ENCODE results near the gene RABL6.
"Not testable (repeated sequence)": the region's sequence is repeated elsewhere in the genome, so short reads cannot be mapped to it uniquely, and the experiment has no call there.

Gene RABL6

DNA sequence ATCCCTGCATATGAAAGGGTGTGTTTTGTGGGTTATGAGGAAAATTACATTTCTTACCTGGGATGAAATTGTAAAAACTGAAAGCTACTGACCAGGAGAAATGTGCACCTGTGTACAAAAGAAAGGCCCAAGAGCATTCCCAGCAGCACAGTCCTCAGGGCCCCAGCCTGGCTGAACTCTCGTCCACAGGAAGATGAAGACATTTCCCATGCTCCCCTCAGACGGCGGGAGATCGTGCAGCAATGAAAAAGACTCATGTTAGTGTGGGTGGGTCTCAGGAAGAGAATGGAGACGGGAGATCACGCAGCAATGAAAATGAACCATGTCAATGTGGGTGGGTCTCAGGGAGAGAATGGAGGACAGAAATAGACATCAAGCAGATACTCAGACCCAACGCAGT, 30.8 kb upstream of the RABL6 start:
- 90% methylated on average over 7 of the region's 7 CpGs for WGBS, 2 experiments

DNA sequence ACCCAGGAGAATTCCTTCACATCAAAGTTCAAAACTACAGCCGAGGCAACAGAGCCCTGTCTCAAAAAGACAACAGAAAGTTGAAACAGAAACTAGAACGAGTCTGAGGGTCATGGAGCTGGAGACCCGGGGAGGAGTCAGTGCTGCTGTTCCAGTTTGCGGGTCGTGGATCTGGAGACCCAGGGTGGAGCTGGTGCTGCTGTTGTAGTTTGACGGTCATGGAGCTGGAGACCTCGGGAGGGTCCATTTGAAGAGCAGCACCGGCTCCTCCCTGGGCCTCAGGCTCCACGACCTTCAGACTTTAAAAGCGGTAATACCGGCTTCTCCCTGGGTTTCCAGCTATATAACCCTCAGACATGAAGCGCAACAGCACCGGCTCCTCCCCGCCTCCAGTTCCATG, 30.4 kb upstream of the RABL6 start:
- Histone ChIP-seq H3K36me3 (ENCODE audit: control insufficient read depth, insufficient read depth, low read length) (no peaks in the 10 kb centered on the region), H3K9me3 (ENCODE audit: control insufficient read depth, low read length) (no peaks in the 10 kb centered on the region), H3K4me3 (ENCODE audit: insufficient read depth, low read depth, low read length) (no peak overlapping the region), H3K27ac (ENCODE audit: insufficient read depth, low read depth, low read length, poor library complexity, severe bottlenecking) (no peak overlapping the region), H3K27me3 (ENCODE audit: control insufficient read depth, insufficient read depth, low read length, poor library complexity, severe bottlenecking) (peaks cover 10% of the 10 kb centered on the region), H3K4me1 (ENCODE audit: control insufficient read depth, insufficient read depth, low read length) (no peaks in the 10 kb centered on the region)
- 84 to 86% methylated on average over 14 of the region's 14 CpGs for WGBS, 2 experiments

More for the DNA sequence above, 30.8 kb upstream of the RABL6 start:
- Histone ChIP-seq H3K4me1 (ENCODE audit: control insufficient read depth, insufficient read depth, low read length) (no peaks in the 10 kb centered on the region), H3K4me3 (ENCODE audit: insufficient read depth, low read depth, low read length) (no peak overlapping the region), H3K36me3 (ENCODE audit: control insufficient read depth, insufficient read depth, low read length) (no peaks in the 10 kb centered on the region), H3K27me3 (ENCODE audit: control insufficient read depth, insufficient read depth, low read length, poor library complexity, severe bottlenecking) (peaks cover 10% of the 10 kb centered on the region), H3K9me3 (ENCODE audit: control insufficient read depth, low read length) (no peaks in the 10 kb centered on the region), H3K27ac (ENCODE audit: insufficient read depth, low read depth, low read length, poor library complexity, severe bottlenecking) (no peak overlapping the region)

DNA sequence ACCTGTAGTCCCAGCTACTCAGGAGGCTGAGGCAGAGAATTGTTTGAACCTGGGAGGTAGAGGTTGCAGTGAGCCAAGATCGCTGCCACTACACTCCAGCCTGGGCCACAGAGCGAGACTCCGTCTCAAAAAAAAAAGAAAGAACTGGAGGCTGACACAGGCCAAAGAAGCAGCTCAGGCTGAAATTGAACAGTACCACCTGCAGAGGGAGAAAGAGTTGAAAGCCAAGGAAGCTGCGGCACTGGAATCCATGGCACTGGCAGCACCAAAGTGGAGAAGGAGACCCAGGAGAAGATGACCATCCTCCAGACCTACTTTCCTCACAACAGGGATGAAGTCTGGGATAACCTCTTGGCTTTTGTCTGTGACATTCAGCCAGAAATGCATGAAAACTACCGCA, 27.9 kb upstream of the RABL6 start:
- H3K4me3 ChIP-seq (ENCODE audit: insufficient read depth, low read depth, low read length): no peak overlapping the region
- H3K9me3 ChIP-seq (ENCODE audit: control insufficient read depth, low read length): no peaks in the 10 kb centered on the region
- H3K27me3 ChIP-seq (ENCODE audit: control insufficient read depth, insufficient read depth, low read length, poor library complexity, severe bottlenecking): peaks cover 10% of the 10 kb centered on the region
- 72 to 73% methylated on average over 5 of the region's 5 CpGs for WGBS, 2 experiments
- no peaks in the 10 kb centered on the region for H3K4me1 ChIP-seq (ENCODE audit: control insufficient read depth, insufficient read depth, low read length)
- H3K27ac ChIP-seq (ENCODE audit: insufficient read depth, low read depth, low read length, poor library complexity, severe bottlenecking): no peak overlapping the region
- H3K36me3 ChIP-seq (ENCODE audit: control insufficient read depth, insufficient read depth, low read length): no peaks in the 10 kb centered on the region

DNA sequence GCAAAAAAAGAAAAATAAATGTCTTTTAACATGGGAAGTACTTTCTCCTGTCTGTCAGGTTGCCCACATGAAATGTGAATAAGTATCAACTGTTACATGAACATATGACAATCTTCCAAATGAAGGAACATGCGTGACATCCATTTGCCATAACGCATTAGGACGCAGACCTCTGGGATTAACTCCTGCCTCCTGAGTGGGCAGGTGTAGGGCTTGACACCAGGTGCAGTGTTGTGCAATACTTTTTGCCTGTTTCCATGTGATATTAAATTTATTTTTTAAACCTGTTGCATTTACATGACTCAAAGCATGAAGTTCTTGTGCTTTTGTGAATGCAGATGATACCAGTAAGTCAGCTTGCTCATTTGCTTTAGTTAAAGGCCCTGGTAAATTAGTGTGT, 25.3 kb upstream of the RABL6 start:
- H3K36me3 ChIP-seq (ENCODE audit: control insufficient read depth, insufficient read depth, low read length): no peaks in the 10 kb centered on the region
- no peak overlapping the region for H3K27ac ChIP-seq (ENCODE audit: insufficient read depth, low read depth, low read length, poor library complexity, severe bottlenecking)
- H3K27me3 ChIP-seq (ENCODE audit: control insufficient read depth, insufficient read depth, low read length, poor library complexity, severe bottlenecking): peaks cover 10% of the 10 kb centered on the region
- no peaks in the 10 kb centered on the region for H3K4me1 ChIP-seq (ENCODE audit: control insufficient read depth, insufficient read depth, low read length)
- no peak overlapping the region for H3K4me3 ChIP-seq (ENCODE audit: insufficient read depth, low read depth, low read length)
- 91 to 97% methylated on average over 3 of the region's 3 CpGs for whole genome bisulfite sequencing, 2 experiments
- no peaks in the 10 kb centered on the region for H3K9me3 ChIP-seq (ENCODE audit: control insufficient read depth, low read length)

DNA sequence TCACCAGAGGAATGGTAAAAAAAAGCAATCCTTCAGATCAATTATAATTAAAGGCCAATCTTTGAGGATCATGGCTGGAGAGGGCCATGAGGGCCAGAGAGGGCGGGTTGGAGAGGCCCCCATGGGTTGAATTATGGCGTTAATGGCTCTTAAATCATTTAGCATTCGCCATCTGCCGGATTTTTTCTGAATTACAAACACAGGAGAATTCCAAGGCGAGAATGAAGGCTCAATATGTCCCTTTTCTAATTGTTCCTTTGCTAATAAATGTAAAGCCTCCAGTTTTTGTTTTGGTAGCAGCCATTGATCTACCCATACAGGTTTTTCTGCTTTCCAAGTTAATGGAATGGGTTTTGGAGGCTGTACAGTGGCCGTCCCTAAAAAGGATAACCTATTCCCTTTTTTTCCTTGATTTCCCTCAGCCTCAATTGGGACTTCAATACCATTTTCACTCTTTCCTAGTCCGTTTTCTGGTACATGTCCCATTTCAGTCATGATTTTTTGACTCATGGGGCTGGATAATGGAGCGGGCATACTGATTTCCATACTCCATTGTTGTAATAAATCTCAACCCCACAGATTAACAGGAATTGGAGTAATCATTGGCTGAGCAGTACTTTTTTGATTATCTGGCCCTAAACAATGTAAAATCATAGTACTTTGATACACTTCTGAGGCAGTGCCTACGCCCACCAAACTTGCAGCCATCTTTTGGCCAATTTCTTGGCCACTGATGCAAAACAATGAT, 23.3 kb upstream of the RABL6 start:
- Histone ChIP-seq H3K27me3 (ENCODE audit: control insufficient read depth, insufficient read depth, low read length, poor library complexity, severe bottlenecking) (no peaks in the 10 kb centered on the region), H3K4me3 (ENCODE audit: insufficient read depth, low read depth, low read length) (no peak overlapping the region), H3K36me3 (ENCODE audit: control insufficient read depth, insufficient read depth, low read length) (no peaks in the 10 kb centered on the region), H3K9me3 (ENCODE audit: control insufficient read depth, low read length) (no peaks in the 10 kb centered on the region), H3K27ac (ENCODE audit: insufficient read depth, low read depth, low read length, poor library complexity, severe bottlenecking) (no peak overlapping the region), H3K4me1 (ENCODE audit: control insufficient read depth, insufficient read depth, low read length) (no peaks in the 10 kb centered on the region)
- 71 to 81% methylated on average over 9 of the region's 9 CpGs for WGBS, 2 experiments

DNA sequence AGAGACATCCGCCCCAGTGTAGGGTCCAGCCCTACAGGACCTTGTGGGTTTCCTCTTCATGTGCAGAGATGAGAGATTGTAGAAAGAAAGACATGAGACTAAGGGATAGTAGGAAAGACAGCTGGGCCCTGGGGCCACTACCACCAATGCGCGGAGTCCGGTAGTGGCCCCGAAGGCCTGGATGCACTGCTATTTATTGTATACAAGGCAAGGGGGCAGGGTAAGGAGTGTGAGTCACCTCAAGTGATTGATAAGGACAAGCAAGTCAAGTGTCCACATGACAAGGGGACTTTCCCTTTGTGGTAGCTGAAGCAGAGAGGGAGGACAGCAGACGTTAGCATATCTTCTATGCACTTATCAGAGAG, 22.8 kb upstream of the RABL6 start:
- no peak overlapping the region for H3K27ac ChIP-seq (ENCODE audit: insufficient read depth, low read depth, low read length, poor library complexity, severe bottlenecking)
- 91 to 96% methylated on average over 6 of the region's 6 CpGs for WGBS, 2 experiments
- H3K4me3 ChIP-seq (ENCODE audit: insufficient read depth, low read depth, low read length): no peak overlapping the region
- H3K27me3 ChIP-seq (ENCODE audit: control insufficient read depth, insufficient read depth, low read length, poor library complexity, severe bottlenecking): no peaks in the 10 kb centered on the region
- no peaks in the 10 kb centered on the region for H3K36me3 ChIP-seq (ENCODE audit: control insufficient read depth, insufficient read depth, low read length)
- H3K9me3 ChIP-seq (ENCODE audit: control insufficient read depth, low read length): no peaks in the 10 kb centered on the region
- H3K4me1 ChIP-seq (ENCODE audit: control insufficient read depth, insufficient read depth, low read length): peaks cover 2% of the 10 kb centered on the region

DNA sequence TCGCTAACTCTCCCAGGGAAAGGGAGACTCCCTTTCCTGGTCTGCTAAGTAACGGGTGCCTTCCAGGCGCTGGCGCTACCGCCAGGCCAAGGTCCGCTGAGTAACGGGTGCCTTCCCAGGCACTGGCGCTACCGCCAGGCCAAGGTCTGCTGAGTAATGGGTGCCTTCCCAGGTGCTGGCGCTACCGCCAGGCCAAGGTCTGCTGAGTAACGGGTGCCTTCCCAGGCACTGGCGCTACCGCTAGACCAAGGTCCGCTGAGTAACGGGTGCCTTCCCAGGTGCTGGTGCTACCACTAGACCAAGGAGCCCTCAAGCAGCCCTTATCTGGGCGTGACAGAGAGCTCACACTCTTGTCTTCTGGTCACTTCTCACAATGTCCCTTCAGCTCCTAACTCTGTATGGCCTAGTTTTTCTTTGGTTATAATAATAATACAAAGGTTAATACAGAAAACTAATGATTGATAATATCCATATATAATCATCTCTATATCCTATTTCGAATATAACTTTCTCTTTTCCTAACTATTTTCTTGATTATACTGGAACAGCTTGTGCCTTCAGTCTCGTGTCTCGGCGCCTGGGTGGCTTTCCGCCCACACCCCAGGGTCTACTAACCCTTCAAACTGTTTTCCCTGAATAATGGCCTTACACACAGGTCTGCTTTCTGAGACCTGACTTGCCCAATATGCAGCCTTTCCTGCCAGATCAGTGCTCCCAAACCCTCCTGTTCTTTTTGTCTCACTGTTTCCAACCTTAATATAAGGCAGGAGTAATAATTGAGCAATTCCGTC, 22.0 kb upstream of the RABL6 start:
- not testable (repeated sequence) for H3K4me1 ChIP-seq (ENCODE audit: control insufficient read depth, insufficient read depth, low read length); H3K36me3 ChIP-seq (ENCODE audit: control insufficient read depth, insufficient read depth, low read length); H3K9me3 ChIP-seq (ENCODE audit: control insufficient read depth, low read length); H3K27me3 ChIP-seq (ENCODE audit: control insufficient read depth, insufficient read depth, low read length, poor library complexity, severe bottlenecking); H3K4me3 ChIP-seq (ENCODE audit: insufficient read depth, low read depth, low read length); H3K27ac ChIP-seq (ENCODE audit: insufficient read depth, low read depth, low read length, poor library complexity, severe bottlenecking)
- 92 to 93% methylated on average over 23 of the region's 23 CpGs for WGBS, 2 experiments

DNA sequence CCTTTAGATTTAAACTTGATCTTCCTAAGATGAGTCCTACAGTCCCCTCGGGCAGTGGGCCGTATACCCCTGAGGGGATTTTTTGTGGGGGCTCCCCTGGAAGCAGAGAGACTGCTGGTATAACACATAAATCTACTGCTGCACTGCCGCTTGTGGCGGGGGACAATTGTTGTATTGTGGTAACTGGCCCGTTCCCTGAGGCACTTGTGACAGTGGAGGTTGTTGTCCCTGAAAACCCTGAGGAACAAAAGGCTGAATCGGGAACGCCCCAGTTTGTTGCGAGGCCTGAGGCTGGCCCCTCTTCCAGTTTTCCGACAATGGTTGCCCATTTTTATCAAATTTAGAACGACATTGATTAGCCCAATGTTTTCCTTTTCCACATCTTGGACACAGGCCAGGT, 21.3 kb upstream of the RABL6 start:
- Histone ChIP-seq H3K36me3 (ENCODE audit: control insufficient read depth, insufficient read depth, low read length) (no peaks in the 10 kb centered on the region), H3K27me3 (ENCODE audit: control insufficient read depth, insufficient read depth, low read length, poor library complexity, severe bottlenecking) (no peaks in the 10 kb centered on the region), H3K4me1 (ENCODE audit: control insufficient read depth, insufficient read depth, low read length) (peaks cover 8% of the 10 kb centered on the region), H3K9me3 (ENCODE audit: control insufficient read depth, low read length) (no peaks in the 10 kb centered on the region), H3K4me3 (ENCODE audit: insufficient read depth, low read depth, low read length) (no peak overlapping the region), H3K27ac (ENCODE audit: insufficient read depth, low read depth, low read length, poor library complexity, severe bottlenecking) (no peak overlapping the region)
- 80 to 83% methylated on average over 10 of the region's 10 CpGs for WGBS, 2 experiments

DNA sequence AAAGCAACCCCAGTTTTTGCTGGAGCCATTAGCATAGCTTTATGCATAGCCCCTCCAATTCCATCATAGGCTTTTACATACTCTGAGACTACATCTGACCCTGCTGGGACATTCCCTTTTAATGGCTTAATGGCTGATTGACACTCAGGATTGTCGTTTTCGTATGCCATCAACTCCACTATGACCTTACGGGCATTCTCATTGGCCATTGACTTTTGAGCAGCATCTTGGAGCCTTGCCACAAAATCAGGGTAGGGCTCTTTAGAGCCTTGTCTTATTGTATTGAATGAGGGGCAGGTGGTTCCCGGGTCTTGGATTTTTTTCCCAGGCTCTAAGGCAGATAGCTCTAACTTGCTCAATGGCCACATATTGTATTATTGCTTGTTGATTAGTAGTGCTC, 20.8 kb upstream of the RABL6 start:
- WGBS, 2 experiments: 56 to 70% methylated on average over 4 of the region's 4 CpGs
- H3K4me3 ChIP-seq (ENCODE audit: insufficient read depth, low read depth, low read length): not testable (repeated sequence)

DNA sequence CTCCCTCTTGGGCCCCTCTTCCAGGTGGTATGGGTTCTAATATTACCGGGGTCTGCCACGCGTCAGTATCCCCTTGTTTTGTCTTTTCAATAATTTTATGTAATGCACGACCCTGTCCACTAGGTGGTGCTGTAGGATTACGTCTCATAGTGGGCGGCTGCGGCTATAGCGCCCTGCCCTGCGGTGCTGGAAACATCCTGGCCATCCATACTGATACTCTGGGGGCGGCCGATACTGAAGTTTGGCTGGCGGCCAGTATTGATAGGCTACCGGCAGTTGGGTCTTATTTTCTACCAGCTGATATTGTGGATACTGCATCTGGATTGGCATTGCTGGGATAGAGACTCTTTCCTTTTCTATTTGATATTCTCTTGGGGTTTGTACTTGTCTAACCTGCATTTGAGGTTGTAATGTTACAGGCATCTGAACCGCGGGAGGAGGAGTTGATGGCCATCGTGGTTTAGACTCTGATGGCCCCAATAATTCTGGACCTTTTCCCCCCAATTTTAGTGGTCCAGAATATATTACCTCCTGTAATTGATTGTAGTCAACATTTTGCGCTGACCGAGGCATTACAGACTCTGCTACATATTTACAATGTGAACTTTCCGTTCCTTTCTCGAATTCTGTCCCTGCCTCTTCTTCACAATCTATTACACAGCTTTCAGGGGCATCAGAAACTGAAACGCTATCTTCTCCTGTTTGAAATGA, 19.9 kb upstream of the RABL6 start:
- no peaks in the 10 kb centered on the region for H3K9me3 ChIP-seq (ENCODE audit: control insufficient read depth, low read length)
- 36 to 40% methylated on average over 21 of the region's 21 CpGs for WGBS, 2 experiments
- H3K27me3 ChIP-seq (ENCODE audit: control insufficient read depth, insufficient read depth, low read length, poor library complexity, severe bottlenecking): no peaks in the 10 kb centered on the region
- H3K36me3 ChIP-seq (ENCODE audit: control insufficient read depth, insufficient read depth, low read length): no peaks in the 10 kb centered on the region
- H3K27ac ChIP-seq (ENCODE audit: insufficient read depth, low read depth, low read length, poor library complexity, severe bottlenecking): no peak overlapping the region
- H3K4me1 ChIP-seq (ENCODE audit: control insufficient read depth, insufficient read depth, low read length): peaks cover 8% of the 10 kb centered on the region
- no peak overlapping the region for H3K4me3 ChIP-seq (ENCODE audit: insufficient read depth, low read depth, low read length)

More for the DNA sequence above, 20.8 kb upstream of the RABL6 start:
- not testable (repeated sequence) for H3K4me1 ChIP-seq (ENCODE audit: control insufficient read depth, insufficient read depth, low read length); H3K36me3 ChIP-seq (ENCODE audit: control insufficient read depth, insufficient read depth, low read length); H3K27ac ChIP-seq (ENCODE audit: insufficient read depth, low read depth, low read length, poor library complexity, severe bottlenecking); H3K27me3 ChIP-seq (ENCODE audit: control insufficient read depth, insufficient read depth, low read length, poor library complexity, severe bottlenecking); H3K9me3 ChIP-seq (ENCODE audit: control insufficient read depth, low read length)

All from ectodermal cell (in vitro differentiated cells).